ENCODE data around the gene ZBTB37.

ZBTB37 gene

GRCh38 chr1:173827611-173828010 is 40.6 kb upstream of the ZBTB37 start:
- TF ChIP-seq USF1 (IDR thresholded peaks at IDR 0.05) (no peak), REST (IDR thresholded peaks at IDR 0.05; ENCODE audit: low read depth) (no peak), EGR1 (IDR thresholded peaks at IDR 0.05) (no peak), CEBPB (IDR thresholded peaks at IDR 0.05) (no peak), MAX (IDR thresholded peaks at IDR 0.05) (no peak), TCF12 (IDR thresholded peaks at IDR 0.05; ENCODE audit: low read depth) (no peak), RAD21 (IDR thresholded peaks at IDR 0.05; ENCODE audit: low read depth) (no peak), ZBTB7A (IDR thresholded peaks at IDR 0.05; ENCODE audit: low read depth) (no peak), FOXM1 (IDR thresholded peaks at IDR 0.05; ENCODE audit: borderline replicate concordance, low read depth) (no peak), TAF1 (IDR thresholded peaks at IDR 0.05; ENCODE audit: low read depth) (no peak), TEAD4 (IDR thresholded peaks at IDR 0.05) (no peak), CREB1 (IDR thresholded peaks at IDR 0.05; ENCODE audit: low read depth) (no peak), YY1 (IDR thresholded peaks at IDR 0.05; ENCODE audit: low read depth) (no peak), EP300 (IDR thresholded peaks at IDR 0.05; ENCODE audit: borderline replicate concordance) (no peak), NFIC (IDR thresholded peaks at IDR 0.05) (no peak)

- no peak for TF ChIP-seq NFIC (IDR thresholded peaks at IDR 0.05)
- TF ChIP-seq REST (IDR thresholded peaks at IDR 0.05; ENCODE audit: low read depth), result no peak
- TF ChIP-seq USF1 (IDR thresholded peaks at IDR 0.05), result no peak
- TF ChIP-seq CREB1 (IDR thresholded peaks at IDR 0.05; ENCODE audit: low read depth), result no peak
- TF ChIP-seq TEAD4 (IDR thresholded peaks at IDR 0.05), result no peak
- no peak for TF ChIP-seq ZBTB7A (IDR thresholded peaks at IDR 0.05; ENCODE audit: low read depth)
- TF ChIP-seq MAX (IDR thresholded peaks at IDR 0.05), result no peak
- no peak for TF ChIP-seq EP300 (IDR thresholded peaks at IDR 0.05; ENCODE audit: borderline replicate concordance)
- TF ChIP-seq CEBPB (IDR thresholded peaks at IDR 0.05), result no peak
- TF ChIP-seq TCF12 (IDR thresholded peaks at IDR 0.05; ENCODE audit: low read depth), result no peak
- TF ChIP-seq YY1 (IDR thresholded peaks at IDR 0.05; ENCODE audit: low read depth), result no peak
- no peak for TF ChIP-seq TAF1 (IDR thresholded peaks at IDR 0.05; ENCODE audit: low read depth)
- TF ChIP-seq EGR1 (IDR thresholded peaks at IDR 0.05), result no peak
- no peak for TF ChIP-seq RAD21 (IDR thresholded peaks at IDR 0.05; ENCODE audit: low read depth)
- TF ChIP-seq FOXM1 (IDR thresholded peaks at IDR 0.05; ENCODE audit: borderline replicate concordance, low read depth), result no peak
Observed at GRCh38 chr1:173832748-173833147, 35.4 kb upstream of the ZBTB37 start.

GRCh38 chr1:173852105-173852504 is 16.1 kb upstream of the ZBTB37 start:
- TF ChIP-seq FOXM1 (IDR thresholded peaks at IDR 0.05; ENCODE audit: borderline replicate concordance, low read depth), result no peak
- no peak for TF ChIP-seq EP300 (IDR thresholded peaks at IDR 0.05; ENCODE audit: borderline replicate concordance)
- no peak for TF ChIP-seq YY1 (IDR thresholded peaks at IDR 0.05; ENCODE audit: low read depth)
- no peak for TF ChIP-seq RAD21 (IDR thresholded peaks at IDR 0.05; ENCODE audit: low read depth)

GRCh38 chr1:173853074-173853473 is 15.1 kb upstream of the ZBTB37 start:
- TF ChIP-seq TAF1 (IDR thresholded peaks at IDR 0.05; ENCODE audit: low read depth), result no peak
- TF ChIP-seq REST (IDR thresholded peaks at IDR 0.05; ENCODE audit: low read depth), result no peak
- TF ChIP-seq USF1 (IDR thresholded peaks at IDR 0.05), result no peak
